NCI-H226 (cell line): ENCODE results near the gene EDA.
"Not testable (repeated sequence)": the region's sequence is repeated elsewhere in the genome, so short reads cannot be mapped to it uniquely, and the experiment has no call there.

ENCODE experiments used
- DNase-seq: peaks from one replicate; pipeline ENCODE4 v3.0.0-alpha.2; 2015

Gene EDA

DNA sequence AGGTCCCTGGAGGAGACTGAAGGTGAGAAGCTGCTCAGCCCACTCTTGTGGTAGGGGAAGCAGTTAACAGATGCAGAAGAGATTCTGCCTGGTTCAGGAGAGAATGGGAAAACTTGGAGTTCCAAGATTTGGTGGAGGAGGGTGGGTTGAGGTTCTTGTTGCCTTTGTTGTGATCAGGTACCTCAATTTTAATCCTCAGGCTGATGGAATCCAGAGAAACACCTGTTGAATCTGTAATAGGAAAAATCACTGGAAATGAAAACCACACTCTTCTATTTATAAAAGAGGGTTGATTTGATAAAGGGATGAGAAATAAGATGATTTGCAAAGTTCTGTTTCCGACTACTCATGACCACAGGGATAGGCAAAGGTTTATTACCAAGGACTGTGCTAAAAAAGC is 132.1 kb downstream of the EDA start:
- DNase-seq = no peak

DNA sequence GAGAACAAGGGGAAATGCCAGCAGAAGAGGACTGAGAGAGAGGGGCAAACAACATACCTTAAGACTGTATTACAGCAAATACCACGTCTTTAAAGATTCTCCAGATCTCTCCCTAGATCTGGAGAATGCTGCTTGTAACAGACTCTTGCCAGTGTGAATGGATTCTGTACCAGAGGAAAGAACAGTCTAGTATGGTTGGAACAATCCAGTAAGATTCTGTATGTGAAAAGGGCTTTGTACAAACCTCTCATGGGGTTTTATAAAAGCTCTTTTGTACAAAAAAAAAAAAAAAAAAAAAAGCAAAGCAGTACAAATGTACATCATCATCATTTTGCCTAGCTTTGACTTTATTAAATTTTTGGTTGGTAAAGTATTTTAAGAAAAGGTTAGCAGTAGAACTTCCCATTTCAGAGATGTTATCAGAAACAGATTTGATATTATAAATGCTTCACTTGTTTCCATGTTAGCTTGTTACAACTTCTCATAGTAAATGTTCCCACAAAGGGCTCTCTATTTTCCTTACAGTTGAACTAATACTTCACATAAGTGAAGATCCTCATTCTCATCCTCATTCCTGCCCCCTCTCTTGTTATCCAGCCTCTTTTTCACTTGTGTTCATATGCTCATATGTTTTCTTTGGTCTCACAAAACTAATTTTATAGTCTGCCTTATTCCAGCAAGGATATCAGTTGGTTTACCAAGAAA is 144.2 kb downstream of the EDA start:
- DNase-seq = no peak

DNA sequence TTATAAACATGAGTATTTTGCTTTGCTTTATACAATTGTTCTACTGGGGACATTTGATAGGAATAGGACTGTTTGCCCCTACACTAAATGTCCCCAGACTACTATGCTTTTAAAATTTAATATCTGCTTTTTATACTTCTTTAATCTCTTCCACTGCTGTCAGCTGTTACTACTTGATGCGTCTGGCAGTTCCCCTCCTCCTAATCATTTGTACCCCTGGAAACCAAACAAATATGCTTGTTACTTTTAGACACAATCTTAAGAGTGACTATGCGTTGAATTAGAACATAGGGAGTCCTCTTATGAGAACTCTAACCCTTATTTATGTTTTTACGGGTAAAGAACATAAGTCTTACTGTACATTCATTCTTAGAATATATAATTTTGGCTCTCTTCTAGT is 145.7 kb downstream of the EDA start:
- DNase-seq = no peak

GRCh38 chrX:69762340-69762739 is 146.4 kb downstream of the EDA start:
- DNase-seq = no peak

GRCh38 chrX:69793260-69793935 is 177.5 kb downstream of the EDA start:
- DNase-seq = no peak

GRCh38 chrX:69795702-69796101 is 179.8 kb downstream of the EDA start:
- DNase-seq = no peak

GRCh38 chrX:69807400-69807799 is 191.5 kb downstream of the EDA start:
- DNase-seq = no peak

GRCh38 chrX:69808375-69808774 is 192.5 kb downstream of the EDA start:
- DNase-seq = no peak

GRCh38 chrX:69813677-69814076 is 197.8 kb downstream of the EDA start:
- DNase-seq = no peak

DNA sequence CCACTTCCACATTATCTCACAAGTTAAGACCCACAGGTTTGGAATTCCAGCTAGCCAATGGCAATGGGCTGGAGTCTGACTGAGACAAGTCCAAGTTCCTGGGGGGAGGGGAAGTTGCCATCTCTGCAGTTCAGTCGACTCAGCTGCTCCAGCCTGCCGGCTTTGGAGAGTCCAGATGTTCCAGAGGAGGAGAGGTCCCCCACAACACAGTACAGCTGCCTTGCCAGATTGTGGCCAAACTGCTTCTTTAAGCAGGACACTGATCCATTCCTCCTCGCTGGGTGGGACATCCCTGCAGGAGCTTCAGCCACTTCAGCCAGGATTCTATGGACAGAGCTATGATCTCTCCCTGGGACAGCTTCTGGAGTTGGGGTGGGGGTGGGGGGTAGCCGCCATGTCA is 199.2 kb downstream of the EDA start:
- DNase-seq = no peak

GRCh38 chrX:69815519-69815918 is 199.6 kb downstream of the EDA start:
- DNase-seq = no peak

GRCh38 chrX:69844636-69845035 is 228.7 kb downstream of the EDA start:
- no peak for DNase-seq

GRCh38 chrX:69859999-69860398 is 244.1 kb downstream of the EDA start:
- DNase-seq = not testable (repeated sequence)

DNA sequence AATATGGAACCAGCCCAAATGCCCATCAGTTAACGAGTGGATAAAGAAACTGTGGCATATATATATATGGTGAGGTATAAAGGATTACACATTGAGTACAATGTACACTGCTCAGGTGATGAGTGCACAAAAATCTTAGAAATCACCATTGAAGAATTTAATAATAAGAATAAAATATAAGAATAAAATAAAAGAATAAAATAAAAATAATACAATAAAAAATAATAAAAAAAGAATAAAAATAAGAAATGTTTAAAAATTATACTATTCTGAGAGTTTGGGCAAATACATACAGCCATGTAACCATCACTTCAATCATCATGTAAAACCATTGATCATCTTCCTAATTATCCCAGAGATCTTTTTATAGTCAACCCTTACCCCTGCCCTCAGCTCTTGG is 260.3 kb downstream of the EDA start:
- DNase-seq = no peak

DNA sequence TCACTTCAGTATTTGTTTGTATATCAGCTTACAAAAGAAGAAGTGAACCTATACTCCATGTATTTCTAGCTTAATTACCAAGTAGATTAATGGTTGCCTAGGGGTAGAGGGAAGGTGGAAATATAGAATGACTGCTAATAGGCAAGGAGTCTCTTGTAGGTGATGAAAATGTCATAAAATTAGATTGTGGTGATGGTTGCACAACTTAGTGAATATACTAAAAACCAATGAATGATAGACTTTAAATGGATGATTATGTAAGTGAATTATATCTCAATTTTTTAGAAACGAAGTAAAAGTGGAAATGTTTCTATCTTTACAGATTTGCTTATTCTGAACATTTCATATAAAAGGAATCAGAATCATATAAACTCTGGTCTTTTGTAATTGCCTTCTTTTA is 268.3 kb downstream of the EDA start:
- no peak for DNase-seq

DNA sequence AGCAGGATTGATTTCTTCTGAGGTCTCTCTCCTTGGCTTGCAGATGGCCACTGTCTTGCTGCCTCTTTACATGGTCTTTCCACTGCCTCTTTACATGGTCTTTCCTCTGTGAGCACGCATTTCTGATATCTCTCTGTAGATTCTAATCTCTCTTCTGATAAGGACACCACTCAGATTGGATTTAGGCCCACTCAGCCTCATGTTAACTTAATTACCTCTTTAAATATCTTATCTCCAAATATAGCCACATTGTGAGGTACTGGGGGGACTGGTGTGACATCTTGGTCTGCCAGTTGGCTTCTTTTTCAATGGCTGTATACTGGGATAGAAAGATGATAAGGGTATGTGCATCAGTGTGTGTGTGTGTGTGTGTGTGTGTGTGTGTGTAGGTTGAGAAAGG is 280.1 kb downstream of the EDA start:
- DNase-seq = no peak

DNA sequence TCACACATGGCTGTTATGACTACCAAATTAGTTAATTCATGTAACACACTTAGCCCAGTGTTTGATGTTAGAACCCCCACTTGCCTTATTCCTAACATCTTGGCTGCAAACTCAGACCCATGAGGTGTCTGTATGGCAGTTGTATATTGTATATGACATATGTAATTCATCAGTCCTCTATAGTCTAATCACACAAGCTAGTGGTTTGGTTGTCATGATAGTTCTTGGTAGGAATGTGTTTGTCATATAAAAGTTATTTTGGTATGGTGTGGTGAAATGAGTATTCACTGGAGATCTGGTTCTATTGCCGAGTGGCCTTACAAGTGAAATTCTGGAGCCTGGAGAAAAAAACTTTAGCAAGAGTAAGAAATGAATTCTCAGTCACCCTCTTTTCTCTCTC is 284.6 kb downstream of the EDA start:
- DNase-seq = no peak

DNA sequence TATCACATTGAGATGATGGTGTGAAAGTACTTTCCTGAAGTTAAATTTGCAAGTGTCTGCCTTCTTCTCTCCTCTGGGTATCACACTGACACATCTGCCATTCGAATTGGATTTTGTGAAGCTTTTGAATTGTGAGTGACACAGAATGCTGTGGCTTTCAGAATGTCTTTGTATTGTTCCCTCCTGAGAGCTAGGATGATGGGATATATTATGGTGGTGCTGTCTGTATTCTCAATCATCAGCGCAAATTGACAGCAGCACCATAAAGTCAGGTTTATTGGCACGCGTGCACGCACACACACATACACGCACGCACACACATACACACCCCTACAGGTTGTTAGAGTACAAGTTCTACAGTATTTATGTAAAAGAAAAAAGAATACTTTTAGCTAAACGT is 290.5 kb downstream of the EDA start:
- no peak for DNase-seq

- DNase-seq = no peak
These were observed 298.9 kb downstream of the EDA start for GRCh38 chrX:69914781-69915180.

GRCh38 chrX:69919749-69920148 is 303.8 kb downstream of the EDA start:
- no peak for DNase-seq

DNA sequence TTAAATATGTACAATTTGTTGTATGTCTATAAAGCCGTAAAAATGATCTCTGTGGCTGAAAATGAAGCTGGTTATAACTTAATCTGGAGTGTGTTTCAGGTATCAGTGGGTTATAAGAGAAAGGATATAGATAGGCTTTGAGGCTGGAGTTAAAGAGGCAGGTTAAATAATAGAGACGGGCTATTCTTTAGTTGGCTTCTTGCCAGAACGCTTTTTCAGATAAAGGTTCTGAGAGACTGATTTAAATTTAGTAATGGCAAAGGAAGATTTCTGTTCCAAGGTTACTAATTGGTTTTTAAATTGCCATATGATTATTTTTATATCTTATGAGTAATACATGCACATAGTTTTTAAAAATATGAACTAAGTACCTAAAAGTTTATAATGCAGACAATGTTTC is 316.4 kb downstream of the EDA start:
- no peak for DNase-seq

- no peak for DNase-seq
These were observed 332.4 kb downstream of the EDA start for GRCh38 chrX:69948276-69948797.

DNA sequence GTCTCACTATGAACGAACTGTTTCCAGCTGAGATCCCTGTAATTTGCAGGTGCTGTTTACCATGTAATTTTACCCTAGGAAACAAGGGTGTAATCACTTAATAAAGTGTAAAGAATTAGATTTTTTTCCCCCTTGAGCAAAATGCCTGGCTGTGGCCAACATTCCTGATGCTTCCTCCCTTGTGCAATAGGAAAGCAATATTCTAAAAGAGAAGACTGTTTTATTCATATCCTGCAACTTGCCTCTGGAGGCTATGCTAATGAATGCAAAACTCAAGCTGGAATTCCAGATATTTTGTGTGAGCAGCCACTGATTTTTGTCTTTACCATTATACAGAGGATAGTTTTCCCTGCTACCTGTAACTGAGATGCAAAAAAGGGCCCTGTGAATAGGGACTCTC is 335.8 kb downstream of the EDA start:
- DNase-seq = peak; percentile 26

DNA sequence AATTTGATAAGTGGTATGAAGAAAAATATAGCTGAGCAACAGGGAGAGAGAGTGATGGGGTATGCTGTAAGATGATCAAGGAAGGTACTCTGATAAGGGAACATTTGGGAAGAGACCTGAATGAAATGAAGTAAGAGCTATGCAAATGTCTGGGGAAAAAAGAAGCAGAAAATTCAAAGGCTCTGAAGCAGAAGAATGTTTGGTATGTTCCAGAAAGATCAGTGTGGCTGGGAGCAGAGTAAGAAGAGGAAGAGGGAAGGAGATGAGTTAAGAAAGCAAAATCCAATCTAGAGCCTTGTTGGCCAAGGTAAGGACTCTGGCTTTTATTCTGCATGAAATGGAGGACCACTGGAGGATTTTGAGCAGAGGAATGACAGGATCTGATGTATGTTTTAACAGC is 343.8 kb downstream of the EDA start:
- no peak for DNase-seq
